Coronary artery (tissue), 2 donors: ENCODE results near the gene NRL.
"Not testable (repeated sequence)": the region's sequence is repeated elsewhere in the genome, so short reads cannot be mapped to it uniquely, and the experiment has no call there.

Source experiments
- DNase-seq: peaks from one replicate; pipeline ENCODE4 v3.0.0-alpha.2; 2017; ENCODE audit warnings: low spot score
- H3K27ac ChIP-seq, 2 donors: fragments of 200-600 bp; sonication (generic); one replicate each; pipeline ENCODE4 v1.5.1; 2016 to 2019
- H3K4me3 ChIP-seq: fragments of 200-600 bp; sonication (generic); 2 replicates; pipeline ENCODE4 v1.5.1; 2016; ENCODE audit warnings: mild to moderate bottlenecking, moderate library complexity
- CTCF ChIP-seq: fragments of 200-600 bp; sonication (generic); IDR thresholded peaks from one replicate; pipeline ENCODE4 v1.5.1; 2019; ENCODE audit warnings: antibody characterized with exemption

Gene NRL

GRCh38 chr14:24106672-24107271 lies 8.0 kb downstream of the NRL start:
- Histone ChIP-seq H3K4me3 (no peak overlapping the region), H3K27ac (no peak overlapping the region)
- no peak for DNase-seq
- no peak for TF ChIP-seq CTCF

GRCh38 chr14:24105609-24106239 lies 9.0 kb downstream of the NRL start:
- not testable (repeated sequence) for DNase-seq, H3K27ac ChIP-seq, H3K4me3 ChIP-seq

- Histone ChIP-seq H3K4me3 (no peak overlapping the region), H3K27ac (no peak overlapping the region)
- no peak for DNase-seq
- TF ChIP-seq CTCF = no peak
These were observed 11.3 kb downstream of the NRL start for GRCh38 chr14:24103451-24103850.

GRCh38 chr14:24102357-24103048 lies 12.2 kb downstream of the NRL start:
- no peak overlapping the region for H3K4me3 ChIP-seq
- no peak for TF ChIP-seq CTCF
- no peak overlapping the region for H3K27ac ChIP-seq
- no peak for DNase-seq

GRCh38 chr14:24100982-24101494 lies 13.7 kb downstream of the NRL start:
- Histone ChIP-seq H3K27ac (no peak overlapping the region), H3K4me3 (no peak overlapping the region)
- no peak for TF ChIP-seq CTCF
- no peak for DNase-seq

GRCh38 chr14:24100197-24100981 lies 14.4 kb downstream of the NRL start:
- Histone ChIP-seq H3K27ac (no peak overlapping the region), H3K4me3 (no peak overlapping the region)
- TF ChIP-seq CTCF = no peak
- no peak for DNase-seq
